Measurements from ENCODE around the gene BARHL1.

The BARHL1 gene

GRCh38 chr9:132587592-132587955, 5.2 kb downstream of the BARHL1 start:
- DNase-seq (ENCODE audit: low read depth in 2 of 2) = no peak

- DNase-seq (ENCODE audit: low read depth in 2 of 2) = no peak
Observed at GRCh38 chr9:132588098-132588497, 5.7 kb downstream of the BARHL1 start.

DNA sequence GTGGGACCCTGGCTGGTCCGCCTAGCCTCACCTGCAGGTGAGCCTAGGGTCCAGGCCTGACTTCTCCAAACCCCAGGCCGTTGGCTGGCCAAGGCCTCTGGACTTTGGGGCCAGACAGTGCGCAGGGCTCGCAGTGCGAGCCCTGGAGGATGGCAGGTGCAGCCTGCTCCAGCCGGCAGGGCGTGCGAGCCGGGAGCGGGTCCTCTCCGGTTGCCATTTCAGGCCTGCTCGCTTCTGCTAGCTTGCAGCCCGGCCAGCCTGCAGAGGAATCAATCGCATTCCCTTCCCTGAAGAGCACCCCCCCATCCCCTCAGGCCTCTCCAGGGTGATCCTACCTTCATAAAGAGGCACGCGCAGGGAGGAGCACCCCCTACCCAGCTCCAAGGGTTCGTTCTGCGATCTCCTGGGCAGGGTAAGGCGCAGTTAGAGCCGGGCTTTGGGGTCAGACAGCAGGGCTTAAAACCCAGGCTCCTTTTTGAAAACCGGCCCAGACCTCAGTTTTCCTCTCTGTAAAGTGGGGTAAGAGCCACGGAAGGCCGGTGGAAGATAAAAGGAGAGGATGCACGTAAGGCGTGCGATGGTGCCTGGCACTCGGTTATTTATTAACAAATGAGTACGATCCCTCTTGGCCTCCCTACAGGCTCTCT, 6.2 kb downstream of the BARHL1 start:
- DNase-seq (ENCODE audit: low read depth in 2 of 2) = no peak

DNA sequence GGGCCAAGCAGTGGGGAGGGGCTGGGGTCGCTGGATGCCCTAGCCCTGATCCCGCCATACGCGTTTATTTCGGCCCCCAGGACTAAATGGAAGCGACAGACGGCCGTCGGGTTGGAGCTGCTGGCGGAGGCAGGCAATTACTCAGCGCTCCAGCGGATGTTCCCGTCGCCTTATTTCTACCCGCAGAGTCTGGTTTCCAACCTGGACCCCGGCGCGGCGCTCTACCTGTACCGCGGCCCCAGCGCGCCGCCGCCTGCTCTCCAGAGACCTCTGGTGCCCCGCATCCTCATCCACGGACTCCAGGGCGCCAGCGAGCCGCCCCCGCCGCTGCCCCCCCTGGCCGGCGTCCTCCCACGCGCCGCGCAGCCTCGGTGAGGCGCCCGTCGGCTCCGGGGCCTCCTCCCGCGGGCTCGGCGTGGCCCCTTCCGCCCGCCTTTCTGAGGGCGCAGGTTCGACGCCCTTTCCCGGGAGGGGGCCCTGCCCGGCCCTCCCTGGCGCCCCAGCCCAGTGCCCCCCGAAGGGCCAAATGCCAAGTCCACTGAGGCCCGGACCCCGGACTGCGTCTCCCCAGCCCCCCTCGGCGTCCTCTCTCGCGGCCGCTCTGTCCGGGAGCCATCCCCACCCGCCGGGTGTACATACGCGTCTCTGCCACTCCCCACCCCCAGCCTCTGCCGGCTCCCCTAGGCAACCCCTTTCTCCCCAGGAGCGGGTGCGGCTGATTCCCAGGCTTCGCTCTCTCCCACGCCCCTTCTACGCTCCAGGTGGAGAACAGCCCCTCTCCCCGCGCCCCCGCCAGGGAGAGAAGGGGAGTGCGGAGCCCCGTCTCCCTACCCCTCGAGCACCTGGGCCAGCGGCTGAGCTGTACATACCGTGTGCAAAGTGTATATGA, 7.0 kb downstream of the BARHL1 start:
- DNase-seq (ENCODE audit: low read depth in 2 of 2) = no peak

DNA sequence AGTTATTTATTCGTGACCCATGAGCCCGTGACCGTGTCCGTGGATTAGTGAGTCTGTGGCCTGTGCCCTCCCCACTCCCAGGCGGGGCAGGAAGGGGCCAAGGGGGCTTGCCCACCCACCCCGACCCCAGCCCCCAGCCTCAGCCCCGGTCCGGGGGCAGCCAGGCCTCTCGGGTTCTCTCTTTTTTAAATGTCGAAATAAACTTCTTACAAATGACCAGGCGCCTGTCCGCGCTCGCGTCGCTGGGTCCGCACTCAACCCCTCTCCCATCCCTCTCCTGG, 7.6 kb downstream of the BARHL1 start:
- DNase-seq (ENCODE audit: low read depth in 2 of 2) = no peak

DNA sequence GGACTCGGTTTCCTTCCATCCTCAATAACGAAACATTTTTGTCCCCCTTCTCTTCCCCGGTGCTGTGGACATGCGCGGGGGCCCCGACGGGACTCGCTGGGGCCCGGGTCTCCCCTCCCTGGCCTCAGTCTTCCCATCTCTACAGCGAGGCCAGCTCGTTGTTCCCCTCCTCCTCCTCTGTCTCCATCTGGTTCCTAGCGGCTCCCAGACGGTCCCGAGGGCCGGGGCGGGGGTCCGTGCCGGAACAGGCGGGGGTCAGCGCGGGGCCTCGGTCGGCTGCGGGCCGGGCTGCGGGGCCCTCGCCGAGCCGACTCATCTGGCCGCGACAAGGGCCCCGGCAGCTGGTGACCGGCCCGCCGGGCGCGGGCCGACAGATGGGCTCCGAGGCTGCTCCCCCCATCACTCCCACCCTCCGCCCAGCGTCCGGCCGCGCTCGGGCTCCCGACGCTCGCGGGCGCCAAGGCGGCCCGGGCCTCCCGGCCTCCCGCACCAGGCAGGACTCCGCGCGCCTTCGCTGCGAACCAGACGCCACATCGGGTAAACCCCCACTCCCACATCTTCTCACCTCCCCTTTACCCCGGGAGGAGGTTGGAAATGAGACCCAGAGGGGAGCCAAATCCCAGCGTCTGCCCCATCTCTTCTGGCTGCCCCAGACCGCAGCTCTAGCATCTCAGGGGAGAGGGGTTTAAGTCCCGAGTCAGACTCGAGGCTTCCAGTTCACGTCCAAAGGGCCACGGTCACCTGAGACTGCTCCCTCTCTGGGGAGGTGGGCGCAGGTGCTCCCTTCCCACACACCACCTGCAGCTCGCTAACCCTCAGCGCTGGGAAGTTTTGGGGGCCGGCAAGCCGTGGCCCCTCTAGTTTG, 8.1 kb downstream of the BARHL1 start:
- DNase-seq (ENCODE audit: low read depth in 2 of 2) = no peak

- DNase-seq (ENCODE audit: low read depth in 2 of 2) = no peak
Observed at GRCh38 chr9:132591244-132591643, 8.8 kb downstream of the BARHL1 start.

- DNase-seq (ENCODE audit: low read depth in 2 of 2) = no peak
Observed at GRCh38 chr9:132591751-132592314, 9.4 kb downstream of the BARHL1 start.

DNA sequence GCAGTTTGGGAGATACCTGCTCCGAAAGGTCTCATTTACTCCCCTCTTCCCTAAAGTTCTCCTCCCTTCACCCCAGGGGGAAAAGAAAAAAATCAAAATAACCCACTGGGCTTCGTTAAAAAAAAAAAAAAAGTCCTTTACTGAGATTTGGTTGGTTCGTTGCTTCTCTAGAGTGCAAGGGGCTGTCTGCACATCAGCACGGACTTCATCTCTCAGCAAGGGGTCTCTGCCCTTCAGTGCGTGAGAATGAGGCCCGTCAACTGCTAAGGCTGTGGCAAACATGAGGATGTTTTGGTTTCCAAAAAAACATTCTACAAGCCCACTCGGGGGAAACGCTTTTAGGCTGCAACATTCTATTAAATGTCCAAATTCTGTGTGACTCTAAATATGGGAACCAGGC, 10.0 kb downstream of the BARHL1 start:
- DNase-seq (ENCODE audit: low read depth in 2 of 2) = no peak

- no peak for DNase-seq (ENCODE audit: low read depth in 2 of 2)
Observed at GRCh38 chr9:132594412-132594811, 12.0 kb downstream of the BARHL1 start.

DNA sequence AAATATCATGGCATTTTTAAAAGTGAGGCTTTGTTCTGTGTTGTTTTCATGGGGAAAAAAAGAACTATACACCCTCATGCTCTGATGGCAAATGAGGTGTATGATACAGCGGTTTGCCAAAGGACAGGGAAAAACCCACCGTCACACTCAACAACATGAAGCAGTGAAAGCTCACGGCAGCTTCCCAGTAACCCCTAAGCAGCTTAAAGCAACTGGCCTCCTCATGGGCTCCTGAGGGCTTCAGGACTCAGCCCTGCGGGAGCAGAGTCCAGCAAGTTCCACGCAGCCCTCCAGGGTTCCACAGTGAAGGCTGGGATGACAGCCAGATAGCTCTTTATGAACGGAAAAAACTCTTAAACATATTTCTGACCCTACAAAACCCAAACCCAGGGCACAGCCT, 12.9 kb downstream of the BARHL1 start:
- DNase-seq (ENCODE audit: low read depth in 2 of 2) = no peak

DNA sequence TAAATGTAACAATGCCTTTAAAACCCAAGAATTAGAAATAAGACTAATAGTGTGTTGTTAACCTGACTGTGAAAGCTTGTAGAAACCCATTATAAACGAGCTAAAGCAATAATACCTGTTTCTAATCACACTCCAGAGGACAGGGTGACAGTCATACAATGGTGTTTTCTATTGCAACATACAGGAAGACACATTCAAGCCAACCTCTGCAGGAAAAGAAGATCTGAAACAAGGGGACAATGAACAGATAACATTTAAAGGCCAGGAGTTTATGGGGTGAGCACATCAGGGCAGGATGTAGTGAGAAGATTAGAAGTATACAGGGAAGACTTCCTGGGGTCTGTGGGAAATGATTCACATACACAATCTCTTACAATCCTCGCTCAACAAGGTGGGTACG, 13.8 kb downstream of the BARHL1 start:
- DNase-seq (ENCODE audit: low read depth in 2 of 2) = no peak

DNA sequence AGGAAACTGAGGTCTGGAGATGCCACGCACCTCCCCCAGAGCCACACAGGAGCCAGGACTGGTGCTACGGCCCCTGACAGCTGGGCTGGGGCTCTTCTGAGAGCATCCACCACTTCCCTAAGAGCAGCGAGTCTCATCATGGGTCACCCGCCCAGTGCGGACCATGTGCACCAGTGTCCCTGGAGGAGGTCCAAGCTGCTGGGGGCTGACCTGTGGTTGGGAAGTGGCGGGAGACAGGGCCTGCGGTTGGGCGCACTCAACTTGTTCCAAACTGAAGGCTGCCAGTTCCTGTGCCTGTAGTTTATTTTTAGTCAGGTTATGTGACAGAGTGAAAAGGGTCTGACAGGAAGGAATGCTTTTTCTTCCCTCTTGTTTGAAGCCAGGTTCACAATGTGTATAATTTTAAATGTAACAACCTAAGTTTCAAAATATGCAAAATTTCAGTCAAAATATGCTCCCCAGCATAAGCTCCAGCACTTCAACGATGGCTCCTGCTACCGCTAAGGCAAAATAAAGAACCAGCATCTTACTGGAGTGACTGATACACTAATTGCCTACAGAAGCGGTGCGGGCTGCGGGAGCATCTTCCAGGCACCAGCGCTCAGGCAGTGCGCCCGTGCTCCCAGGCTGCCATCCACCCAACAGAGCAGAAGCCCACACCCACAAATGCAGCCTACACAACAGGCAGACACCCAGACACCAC, 14.8 kb downstream of the BARHL1 start:
- DNase-seq (ENCODE audit: low read depth in 2 of 2) = no peak

DNA sequence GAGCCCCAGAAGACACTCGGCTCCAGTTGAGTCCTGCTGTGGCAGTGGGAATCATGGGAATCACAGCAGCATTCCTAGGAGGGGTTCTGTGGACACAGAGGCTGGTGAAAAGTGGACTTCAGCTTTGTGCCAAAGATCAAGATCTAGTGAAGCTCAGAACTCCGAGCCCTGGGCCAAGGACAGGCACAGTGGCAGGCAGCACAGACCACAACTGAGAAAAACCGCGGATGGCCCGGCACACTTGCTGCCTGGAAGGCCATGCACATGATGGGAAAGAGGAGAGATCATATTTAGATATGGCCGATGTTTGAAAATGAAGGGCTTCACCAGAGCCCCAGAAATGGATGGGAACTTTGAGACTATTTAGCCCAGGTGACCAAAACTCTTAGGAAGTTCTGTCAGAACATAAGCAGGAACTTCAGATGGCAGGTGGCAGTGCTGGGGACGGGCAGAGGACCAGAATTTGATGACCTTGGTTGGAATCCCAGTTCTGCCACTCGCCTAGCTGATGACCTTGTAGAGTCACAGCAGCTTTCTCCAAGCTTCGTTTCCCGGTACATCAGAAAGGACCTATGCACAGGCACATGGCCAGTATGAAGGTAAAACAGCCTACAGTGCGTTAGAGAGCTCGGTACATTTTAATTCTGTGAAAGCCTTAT, 18.0 kb downstream of the BARHL1 start:
- no peak for DNase-seq (ENCODE audit: low read depth in 2 of 2)

DNA sequence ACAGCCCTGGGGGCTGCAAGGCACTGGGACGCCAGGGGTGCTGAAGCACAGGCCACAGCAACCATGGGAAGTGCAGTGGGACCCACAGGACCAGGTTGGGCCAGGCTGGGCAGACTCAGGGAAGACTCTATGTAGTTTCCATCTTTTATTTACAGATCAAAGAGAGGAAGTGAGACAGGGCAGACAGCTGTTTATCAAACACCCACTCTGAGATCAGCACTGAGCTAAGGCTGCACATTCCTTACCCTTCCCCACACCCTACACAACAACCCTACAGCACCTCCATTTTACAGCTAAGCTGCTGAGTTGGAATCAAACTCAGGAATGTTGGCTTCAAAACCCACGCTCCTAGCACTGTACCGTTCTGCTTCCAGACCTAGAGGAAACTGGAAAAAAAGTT, 19.8 kb downstream of the BARHL1 start:
- no peak for DNase-seq (ENCODE audit: low read depth in 2 of 2)

GRCh38 chr9:132605387-132605786, 23.0 kb downstream of the BARHL1 start:
- DNase-seq (ENCODE audit: low read depth in 2 of 2) = no peak

DNA sequence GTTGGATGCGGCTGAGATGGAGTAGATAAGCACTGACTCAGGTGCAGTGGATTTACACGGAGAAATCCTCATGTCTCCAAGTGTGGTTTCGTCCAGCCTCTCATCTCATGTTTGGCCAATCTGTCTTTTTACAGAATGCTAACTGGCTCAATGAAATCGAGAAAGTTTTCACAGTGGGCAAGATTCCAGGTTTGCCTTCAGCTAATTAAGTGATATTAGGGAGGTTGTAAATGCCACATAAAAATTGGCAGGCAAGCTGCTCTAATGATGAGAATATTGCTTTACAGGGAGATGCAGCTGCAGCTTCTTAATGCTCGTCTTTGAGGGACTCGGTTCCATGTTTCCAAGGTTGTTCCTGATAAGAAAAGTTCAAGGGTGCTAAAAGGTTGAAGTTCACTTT, 23.7 kb downstream of the BARHL1 start:
- no peak for DNase-seq (ENCODE audit: low read depth in 2 of 2)

DNA sequence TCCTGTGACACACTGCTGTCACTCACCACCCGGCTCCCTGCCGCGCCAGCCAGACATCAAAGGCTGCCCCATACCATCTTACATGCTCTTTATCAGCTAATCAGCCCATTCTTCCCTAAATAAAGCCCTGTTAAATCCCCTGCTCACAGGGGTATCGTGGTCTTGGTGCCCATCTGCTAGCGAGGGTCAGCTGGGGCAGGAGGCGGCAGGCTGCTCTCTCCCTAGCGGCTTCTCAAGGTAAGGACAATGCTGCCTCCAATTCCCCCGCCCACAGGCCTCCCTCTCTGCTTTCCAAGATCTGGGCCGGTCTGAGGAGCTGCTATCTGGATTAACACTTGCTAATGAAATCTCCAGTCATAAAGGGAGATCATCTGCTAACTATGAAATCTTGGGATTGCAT, 26.8 kb downstream of the BARHL1 start:
- no peak for DNase-seq (ENCODE audit: low read depth in 2 of 2)

GRCh38 chr9:132609829-132610228, 27.4 kb downstream of the BARHL1 start:
- no peak for DNase-seq (ENCODE audit: low read depth in 2 of 2)

GRCh38 chr9:132610661-132611060, 28.3 kb downstream of the BARHL1 start:
- DNase-seq (ENCODE audit: low read depth in 2 of 2) = no peak

DNA sequence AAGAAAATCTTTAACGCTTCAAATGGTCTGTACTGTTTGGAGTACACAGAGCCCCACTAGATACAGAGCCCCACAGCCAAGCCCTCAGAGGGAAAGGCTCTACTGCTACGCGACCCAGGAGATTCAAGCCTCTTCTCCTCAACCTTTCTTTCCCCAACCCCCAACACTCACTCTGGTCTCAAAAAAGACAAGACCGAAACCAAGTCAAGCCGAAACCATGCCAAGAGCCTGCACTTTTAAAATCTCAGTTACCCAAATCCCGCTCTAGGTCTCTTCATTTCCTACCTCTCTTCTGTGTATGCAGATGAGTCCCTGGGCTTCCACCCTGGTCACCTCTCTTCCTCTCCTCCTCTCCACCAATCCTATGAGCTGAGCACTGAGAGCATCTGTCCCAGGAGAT, 31.9 kb downstream of the BARHL1 start:
- no peak for DNase-seq (ENCODE audit: low read depth in 2 of 2)
